Ovary (tissue), 9 donors: ENCODE results near the gene UPK3A. TPM values are rescaled to one million over a fixed set of nuclear protein-coding genes. Genes with fewer than 3 reads are reported as not detected.

Experiments used
- DNase-seq, 5 donors: peaks; one replicate each; pipeline ENCODE4 v3.0.0-alpha.2; 2019 to 2020
- H3K27ac ChIP-seq, 2 donors: fragments of 200-600 bp; one replicate each; pipeline versions ENCODE4 v1.5.1 to v1.8.0; 2019 to 2022
- H3K27me3 ChIP-seq: fragments of 200-600 bp; one replicate; pipeline ENCODE4 v1.8.0; 2022
- H3K36me3 ChIP-seq: fragments of 200-600 bp; sonication (generic); one replicate; pipeline ENCODE4 v1.5.1; 2019
- H3K4me1 ChIP-seq: one replicate; pipeline ENCODE4 v1.8.1; 2013; ENCODE audit warnings: mild to moderate bottlenecking, moderate library complexity; ENCODE audit not compliant: insufficient read depth
- H3K4me3 ChIP-seq: fragments of 200-600 bp; sonication (generic); one replicate; pipeline ENCODE4 v1.5.1; 2017
- H3K9me3 ChIP-seq, 2 donors: fragments of 200-600 bp in 1 of 2; sonication (generic) in 1 of 2; one replicate each; pipeline versions ENCODE4 v1.5.1 to v1.8.1; 2013 to 2019; ENCODE audit warnings: mild to moderate bottlenecking in 1 of 2, moderate library complexity in 1 of 2
- EP300 ChIP-seq: sonication (generic); formaldehyde crosslinking; IDR thresholded peaks from one replicate; pipeline ENCODE4 v1.6.1; 2017; ENCODE audit warnings: antibody characterized with exemption
- POLR2A ChIP-seq: fragments of 450-650 bp; IDR thresholded peaks from one replicate; pipeline ENCODE4 v1.6.1; 2017; ENCODE audit warnings: antibody characterized with exemption, mild to moderate bottlenecking, moderate library complexity
- WGBS, 3 donors: extraction: QIAGEN DNeasy Blood & Tissue Kit in 1 of 3; methylation state at CpG; one replicate each; pipeline versions ENCODE4 v1.1.5 to v1.1.7; 2013 to 2017; 5-methylcytosine and 5-hydroxymethylcytosine counted together
- intact Hi-C, 4 donors: fragments of 100-400 bp; cut with DNase I; formaldehyde crosslinking; loops; one replicate each; pipeline versions ENCODE4 v1.11.0 to v1.15.1; 2022 to 2023
- polyA plus RNA-seq, 2 donors: library from polyadenylated mRNA; stranded (reverse); fragments of 200-250 nt in 1 of 2; fragments of 350-450 nt in 1 of 2; fragmentation: Illumina TruSeq in 1 of 2; extraction: RNeasy Lipid Tissue Mini Kit (QIAGEN cat#74804) in 1 of 2; gene quantifications; one replicate each; pipeline ENCODE4 v1.2.3, GENCODE V29; 2013 to 2014
- total RNA-seq, 7 donors: library from RNA; depleted of rRNA in 2 of 7; stranded (reverse); fragments of >200 nt in 2 of 7; fragmentation: NEBNext Ultra II Directional in 3 of 7; extraction: Animal tissue kit (Norgen Biotek cat#: 25700) in 3 of 7; gene quantifications; one replicate each; pipeline versions ENCODE4 v1.1.0 to v1.2.4, GENCODE V29; 2016 to 2023
- TF ChIP-seq, protein P1 (sequence below), 3 donors: fragments of 450-650 bp in 2 of 3; fragments of 200-600 bp in 1 of 3; IDR thresholded peaks; one replicate each; pipeline versions ENCODE4 v1.5.1 to v1.8.0; 2016 to 2022; ENCODE audit warnings: antibody characterized with exemption in 3 of 3, mild to moderate bottlenecking in 1 of 3
- donor health status: DM: no; HTN: no; CAD: no; lungs with moderate emphysema.
- donor health status: DM: no; HTN: no; CAD: no.
- donor health status: Bipolar disorder and iron deficiency.
- donor health status: DM: yes; HTN: yes; CAD: no.
- donor health status: DM: no; HTN: no; CAD: no.
- donor health status: DM: yes; HTN: yes; CAD: no.

The UPK3A gene
- total and polyA plus RNA-seq, 9 donors: 0.22 TPM; not detected in 8

DNA sequence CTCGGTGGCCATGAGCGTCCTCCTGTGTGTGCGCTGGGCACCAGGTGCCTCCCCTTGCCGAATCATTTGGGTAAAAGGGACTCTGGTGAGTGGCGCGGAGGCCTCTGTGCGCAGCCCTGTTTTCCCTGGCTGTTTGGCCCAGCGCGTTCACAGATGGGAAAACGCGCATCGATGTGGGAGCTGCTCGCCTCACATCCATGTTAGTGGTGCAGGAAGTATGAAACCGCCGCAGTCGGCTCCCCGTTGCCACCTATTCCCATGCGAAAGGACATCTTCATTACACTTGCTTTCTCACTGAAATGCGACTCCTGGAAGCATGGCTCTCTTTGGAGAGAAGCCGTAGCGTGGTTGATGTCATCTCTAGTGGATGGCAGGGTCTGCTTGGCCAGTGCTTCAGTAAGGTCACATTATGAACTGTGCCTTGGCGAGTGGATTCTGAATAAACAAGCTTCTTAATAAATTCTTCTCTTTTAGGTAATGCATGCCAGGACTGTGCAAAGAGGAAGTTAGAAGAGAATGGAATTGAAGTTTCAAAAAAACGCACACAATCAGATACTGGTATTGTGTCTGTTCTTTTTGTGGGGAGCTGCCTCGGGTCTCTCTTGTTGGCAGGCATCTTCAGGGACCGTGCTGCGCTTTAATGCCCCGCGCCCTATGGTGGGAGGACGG, 51.2 kb downstream of the UPK3A start:
- TF ChIP-seq, protein P1, sequence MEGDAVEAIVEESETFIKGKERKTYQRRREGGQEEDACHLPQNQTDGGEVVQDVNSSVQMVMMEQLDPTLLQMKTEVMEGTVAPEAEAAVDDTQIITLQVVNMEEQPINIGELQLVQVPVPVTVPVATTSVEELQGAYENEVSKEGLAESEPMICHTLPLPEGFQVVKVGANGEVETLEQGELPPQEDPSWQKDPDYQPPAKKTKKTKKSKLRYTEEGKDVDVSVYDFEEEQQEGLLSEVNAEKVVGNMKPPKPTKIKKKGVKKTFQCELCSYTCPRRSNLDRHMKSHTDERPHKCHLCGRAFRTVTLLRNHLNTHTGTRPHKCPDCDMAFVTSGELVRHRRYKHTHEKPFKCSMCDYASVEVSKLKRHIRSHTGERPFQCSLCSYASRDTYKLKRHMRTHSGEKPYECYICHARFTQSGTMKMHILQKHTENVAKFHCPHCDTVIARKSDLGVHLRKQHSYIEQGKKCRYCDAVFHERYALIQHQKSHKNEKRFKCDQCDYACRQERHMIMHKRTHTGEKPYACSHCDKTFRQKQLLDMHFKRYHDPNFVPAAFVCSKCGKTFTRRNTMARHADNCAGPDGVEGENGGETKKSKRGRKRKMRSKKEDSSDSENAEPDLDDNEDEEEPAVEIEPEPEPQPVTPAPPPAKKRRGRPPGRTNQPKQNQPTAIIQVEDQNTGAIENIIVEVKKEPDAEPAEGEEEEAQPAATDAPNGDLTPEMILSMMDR (IDR thresholded peaks at IDR 0.05): no peak
- no peaks in the 10 kb centered on the region for H3K27me3 ChIP-seq
- 82 to 88% (median 86%) methylated on average over 29 of the region's 29 CpGs for WGBS, 3 donors
- H3K9me3 ChIP-seq: no peaks in the 10 kb centered on the region
- H3K4me3 ChIP-seq: no peak overlapping the region
- no peaks in the 10 kb centered on the region for H3K36me3 ChIP-seq
- H3K27ac ChIP-seq: peak overlapping the region in 1 of 2 donors; percentile 70
- intact Hi-C loops: no loop called here
- no peak for DNase-seq
- H3K4me1 ChIP-seq: peaks cover 7% of the 10 kb centered on the region

DNA sequence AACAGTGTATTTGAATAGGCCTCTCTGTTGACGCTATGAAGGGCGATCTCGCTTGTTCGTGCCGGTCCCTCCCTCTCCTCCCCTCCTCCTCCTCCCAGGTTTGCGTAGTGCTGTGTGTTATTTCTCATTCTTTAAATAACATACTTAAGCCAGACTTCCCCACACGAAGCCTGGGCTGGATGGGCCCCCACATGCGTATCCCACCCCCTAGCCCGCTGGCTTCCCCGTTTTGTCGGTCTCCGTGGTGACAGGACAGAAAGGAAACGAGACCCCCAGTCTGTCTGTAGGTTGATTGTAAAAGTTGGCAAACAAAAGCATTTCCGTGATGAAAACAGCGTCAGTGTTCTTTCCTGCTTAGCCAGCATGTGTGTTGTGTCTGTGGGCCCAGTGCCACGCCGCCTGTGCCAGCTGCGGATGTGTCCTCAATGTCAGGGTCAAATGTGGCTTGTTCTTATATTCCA, 52.3 kb downstream of the UPK3A start:
- DNase-seq: peak; percentile 66 to 88 (median 78)
- Histone ChIP-seq H3K9me3 (no peaks in the 10 kb centered on the region), H3K27ac (peak overlapping the region in 1 of 2 donors; percentile 70), H3K36me3 (no peaks in the 10 kb centered on the region), H3K27me3 (no peaks in the 10 kb centered on the region), H3K4me1 (peaks cover 7% of the 10 kb centered on the region), H3K4me3 (no peak overlapping the region)
- TF ChIP-seq EP300: no peak
- no peak for TF ChIP-seq POLR2A
- TF ChIP-seq, protein P1 (IDR thresholded peaks at IDR 0.05): no peak
- intact Hi-C loops: no loop called here
- WGBS, 3 donors: 8 to 32% (median 28%) methylated on average over 18 of the region's 18 CpGs

GRCh38 chr22:45337536-45337935, 52.8 kb downstream of the UPK3A start:
- intact Hi-C loops: no loop called here
- 79 to 87% (median 84%) methylated on average over 9 of the region's 9 CpGs for WGBS, 3 donors
- no peak for TF ChIP-seq POLR2A
- TF ChIP-seq, protein P1 (IDR thresholded peaks at IDR 0.05): no peak
- no peak for TF ChIP-seq EP300
- H3K27ac ChIP-seq: peak overlapping the region in 1 of 2 donors; percentile 70
- no peaks in the 10 kb centered on the region for H3K36me3 ChIP-seq
- H3K4me3 ChIP-seq: no peak overlapping the region
- peaks cover 7% of the 10 kb centered on the region for H3K4me1 ChIP-seq
- H3K9me3 ChIP-seq: no peaks in the 10 kb centered on the region
- H3K27me3 ChIP-seq: no peaks in the 10 kb centered on the region
- no peak for DNase-seq

DNA sequence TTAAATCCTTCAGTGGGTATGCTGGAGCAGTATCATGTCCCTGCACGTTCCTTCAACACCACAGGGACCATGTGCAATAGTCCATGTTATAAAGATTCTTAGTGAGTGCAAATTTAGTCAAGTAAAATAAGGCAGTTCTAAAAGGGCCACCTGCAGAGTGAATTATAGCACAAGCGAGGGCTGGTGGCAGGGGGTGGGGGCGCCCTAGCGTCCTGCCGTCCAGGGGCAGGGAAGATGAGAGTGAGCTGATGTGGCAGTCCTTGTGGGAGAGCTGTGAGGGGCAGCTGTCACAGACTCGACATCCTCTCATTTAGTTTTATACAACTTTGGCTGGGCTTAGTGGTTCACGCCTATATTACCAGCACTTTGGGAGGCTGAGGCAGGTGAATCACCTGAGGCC, 54.0 kb downstream of the UPK3A start:
- Histone ChIP-seq H3K27me3 (no peaks in the 10 kb centered on the region), H3K9me3 (no peaks in the 10 kb centered on the region), H3K4me1 (peaks cover 7% of the 10 kb centered on the region), H3K27ac (no peak overlapping the region), H3K36me3 (no peaks in the 10 kb centered on the region), H3K4me3 (no peak overlapping the region)
- no peak for DNase-seq
- TF ChIP-seq EP300 (no peak), POLR2A (no peak)
- TF ChIP-seq, protein P1 (IDR thresholded peaks at IDR 0.05): no peak
- intact Hi-C loops: no loop called here
- WGBS, 3 donors: 91 to 96% (median 93%) methylated on average over 7 of the region's 7 CpGs
